HG02970 (cell line): ENCODE results near the gene ECPAS.
"Not testable (repeated sequence)": the region's sequence is repeated elsewhere in the genome, so short reads cannot be mapped to it uniquely, and the experiment has no call there.

Source experiments
- ATAC-seq: cut with Tn5 transposase; IDR thresholded peaks from one replicate; pipeline ENCODE4 v1.9.1; 2021; ENCODE audit warnings: mild to moderate bottlenecking, moderate library complexity, moderate number of reproducible peaks; ENCODE audit not compliant: unreplicated experiment, low FRiP score

Gene ECPAS

GRCh38 chr9:111423389-111423788 is 60.8 kb downstream of the ECPAS start:
- no peak for ATAC-seq

GRCh38 chr9:111414406-111414805 is 69.8 kb downstream of the ECPAS start:
- ATAC-seq: no peak

GRCh38 chr9:111413996-111414395 is 70.2 kb downstream of the ECPAS start:
- ATAC-seq: no peak

GRCh38 chr9:111412280-111412679 is 71.9 kb downstream of the ECPAS start:
- ATAC-seq: no peak

- no peak for ATAC-seq
Observed at GRCh38 chr9:111411266-111411665, 72.9 kb downstream of the ECPAS start.

- ATAC-seq: no peak
Observed at GRCh38 chr9:111407813-111408212, 76.4 kb downstream of the ECPAS start.

GRCh38 chr9:111405701-111406100 is 78.5 kb downstream of the ECPAS start:
- no peak for ATAC-seq

GRCh38 chr9:111401486-111401885 is 82.7 kb downstream of the ECPAS start:
- ATAC-seq: not testable (repeated sequence)

GRCh38 chr9:111400564-111400898 is 83.7 kb downstream of the ECPAS start:
- no peak for ATAC-seq

GRCh38 chr9:111399772-111400563 is 84.2 kb downstream of the ECPAS start:
- ATAC-seq: no peak

GRCh38 chr9:111399211-111399739 is 84.9 kb downstream of the ECPAS start:
- ATAC-seq: no peak

GRCh38 chr9:111393971-111394370 is 90.2 kb downstream of the ECPAS start:
- no peak for ATAC-seq

- no peak for ATAC-seq
Observed at GRCh38 chr9:111389406-111389805, 94.8 kb downstream of the ECPAS start.

GRCh38 chr9:111386386-111386785 is 97.8 kb downstream of the ECPAS start:
- ATAC-seq: no peak

- no peak for ATAC-seq
Observed at GRCh38 chr9:111381006-111381405, 103.2 kb downstream of the ECPAS start.

- ATAC-seq: no peak
Observed at GRCh38 chr9:111375817-111376564, 108.2 kb downstream of the ECPAS start.

GRCh38 chr9:111375062-111375461 is 109.1 kb downstream of the ECPAS start:
- no peak for ATAC-seq

- no peak for ATAC-seq
Observed at GRCh38 chr9:111372297-111372696, 111.9 kb downstream of the ECPAS start.

GRCh38 chr9:111366978-111367377 is 117.2 kb downstream of the ECPAS start:
- ATAC-seq: no peak

GRCh38 chr9:111362526-111362925 is 121.7 kb downstream of the ECPAS start:
- ATAC-seq: no peak

GRCh38 chr9:111360881-111361280 is 123.3 kb downstream of the ECPAS start:
- ATAC-seq: no peak
